HG02885 (cell line): ENCODE results near the gene USP40.

ENCODE experiments used
- ATAC-seq: cut with Tn5 transposase; IDR thresholded peaks from one replicate; pipeline ENCODE4 v1.9.1; 2021; ENCODE audit warnings: mild to moderate bottlenecking; ENCODE audit not compliant: unreplicated experiment, poor library complexity

USP40 gene

GRCh38 chr2:233479616-233480489, 86.7 kb downstream of the USP40 start:
- no peak for ATAC-seq

DNA sequence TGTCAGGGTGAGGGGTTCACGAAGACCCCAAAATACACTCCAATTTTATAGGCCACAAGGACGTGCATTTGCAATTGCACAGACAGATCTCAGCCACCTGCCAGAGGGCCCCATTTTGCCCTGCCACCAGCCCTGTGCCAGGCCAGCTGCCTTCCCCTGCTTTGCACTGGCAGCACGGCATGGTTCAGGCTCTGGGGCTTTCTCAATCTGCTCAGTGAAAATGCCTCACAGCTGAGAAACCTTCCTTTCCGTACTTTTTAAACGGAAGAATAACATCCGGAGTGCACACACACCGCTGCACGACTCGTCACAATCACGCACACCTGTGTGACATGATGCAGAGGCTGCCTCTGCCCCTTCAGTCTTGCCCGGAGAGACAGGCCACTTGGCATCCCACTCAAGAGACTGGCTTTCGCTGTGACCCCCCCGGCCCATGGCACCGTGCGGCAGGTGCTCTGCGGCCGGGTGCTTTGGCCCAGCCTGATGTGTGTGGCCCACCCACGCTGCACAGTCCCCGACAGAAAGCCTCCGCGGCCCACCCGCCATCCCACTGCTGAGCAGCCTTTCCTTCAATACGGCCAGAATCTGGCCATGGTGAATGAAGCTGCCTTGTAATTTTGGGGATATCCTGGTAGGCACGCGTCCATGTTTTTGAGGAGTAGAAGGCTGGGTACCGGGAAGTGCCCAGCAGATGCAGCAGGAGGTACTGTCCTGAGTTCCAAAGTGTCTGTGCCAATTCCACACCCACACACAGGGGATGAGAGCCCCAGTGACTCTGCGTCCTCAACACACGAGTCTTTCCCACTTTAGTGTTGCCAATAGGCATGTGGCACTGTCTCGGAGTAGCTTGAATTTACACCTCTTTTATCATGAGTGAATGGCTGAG, 88.8 kb downstream of the USP40 start:
- no peak for ATAC-seq

DNA sequence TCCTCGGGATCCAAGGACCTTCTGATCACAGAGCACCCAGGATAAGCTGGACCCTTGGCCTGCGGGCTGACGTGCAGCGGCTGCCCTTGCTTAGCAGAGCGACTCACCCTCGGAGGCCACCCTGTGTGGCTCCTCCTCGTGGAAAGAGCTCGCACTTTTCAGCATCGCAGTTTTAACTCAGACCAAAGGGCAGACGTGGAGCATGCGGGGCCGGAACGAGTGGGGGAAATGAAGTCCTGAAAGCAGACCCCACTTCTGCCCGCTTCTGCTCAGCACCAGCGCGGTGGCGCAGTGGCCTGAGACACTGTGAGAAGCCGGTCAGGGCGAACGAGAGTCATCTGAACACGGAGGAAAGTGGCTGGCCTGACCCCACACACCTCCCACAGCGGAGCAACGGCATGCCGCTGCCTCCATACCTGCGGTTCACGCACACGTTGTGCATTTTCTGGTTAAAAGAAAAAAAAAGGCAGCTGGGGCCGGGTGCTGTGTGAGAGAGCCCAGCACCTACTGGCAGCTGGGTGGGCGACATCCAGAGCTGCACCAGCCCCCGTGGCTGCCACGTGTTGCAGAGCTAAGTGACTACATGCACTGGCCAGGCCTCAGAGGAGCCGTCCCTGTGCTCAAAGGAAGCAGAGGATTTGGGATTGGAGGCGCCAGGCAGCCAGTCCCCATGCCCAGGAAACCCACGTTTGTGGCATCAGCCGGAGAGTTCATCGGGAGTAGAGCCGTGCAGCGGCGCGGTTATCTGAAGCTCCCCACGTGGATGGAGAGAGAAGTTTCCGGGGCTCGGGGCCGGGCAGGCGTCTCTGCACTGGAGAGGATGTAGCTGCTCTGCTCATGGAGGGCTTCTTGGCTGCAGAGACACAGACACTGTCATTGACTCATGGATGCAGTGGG, 89.7 kb downstream of the USP40 start:
- no peak for ATAC-seq

- no peak for ATAC-seq
These were observed 90.5 kb downstream of the USP40 start for GRCh38 chr2:233476063-233476410.

DNA sequence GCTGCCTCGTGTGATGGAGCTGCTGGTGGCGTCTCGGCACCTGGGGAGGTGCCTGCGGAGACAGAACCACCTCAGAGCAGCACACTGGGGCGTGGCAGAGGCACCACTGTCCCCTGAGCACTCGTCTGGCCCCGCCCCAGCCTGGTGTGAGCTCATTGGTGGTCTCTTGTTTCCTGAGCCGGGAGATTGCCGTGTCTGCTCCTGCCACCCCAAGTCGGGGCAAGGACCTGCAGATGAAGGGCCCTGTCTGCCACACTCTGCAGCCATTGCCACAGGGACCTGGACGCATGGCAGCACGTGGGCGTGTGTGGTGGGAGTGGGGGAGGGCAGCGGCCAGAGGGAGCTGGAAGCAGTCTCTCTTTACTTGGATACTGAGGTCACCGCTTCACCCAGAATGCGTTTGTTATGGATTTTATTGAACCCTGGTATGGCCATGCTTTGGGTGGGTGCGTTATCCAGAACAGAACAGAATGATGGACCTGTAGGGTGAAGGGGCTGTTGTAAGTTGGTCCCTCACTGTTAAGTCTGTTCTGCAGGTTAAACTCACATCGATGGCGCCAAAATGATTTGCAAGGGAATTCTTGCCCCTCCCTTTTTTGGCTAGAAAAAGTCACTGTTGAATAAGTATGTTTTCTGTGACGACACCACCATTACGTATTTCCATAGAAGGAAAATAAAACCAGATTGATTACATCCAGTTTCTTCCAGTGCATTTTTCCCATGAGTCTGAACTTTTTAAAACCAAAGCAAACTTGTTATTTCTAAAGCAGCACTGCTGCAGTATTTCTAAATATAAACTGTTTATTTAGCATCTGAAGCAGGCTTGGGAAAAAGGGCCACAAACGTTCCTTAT, 92.0 kb downstream of the USP40 start:
- ATAC-seq: no peak

- no peak for ATAC-seq
These were observed 92.7 kb downstream of the USP40 start for GRCh38 chr2:233473878-233474277.

- no peak for ATAC-seq
These were observed 93.2 kb downstream of the USP40 start for GRCh38 chr2:233473386-233473791.

GRCh38 chr2:233471291-233472035, 95.1 kb downstream of the USP40 start:
- ATAC-seq: no peak

GRCh38 chr2:233470839-233471238, 95.7 kb downstream of the USP40 start:
- no peak for ATAC-seq

- no peak for ATAC-seq
These were observed 96.4 kb downstream of the USP40 start for GRCh38 chr2:233470011-233470687.

GRCh38 chr2:233469261-233470010, 97.1 kb downstream of the USP40 start:
- ATAC-seq: no peak

DNA sequence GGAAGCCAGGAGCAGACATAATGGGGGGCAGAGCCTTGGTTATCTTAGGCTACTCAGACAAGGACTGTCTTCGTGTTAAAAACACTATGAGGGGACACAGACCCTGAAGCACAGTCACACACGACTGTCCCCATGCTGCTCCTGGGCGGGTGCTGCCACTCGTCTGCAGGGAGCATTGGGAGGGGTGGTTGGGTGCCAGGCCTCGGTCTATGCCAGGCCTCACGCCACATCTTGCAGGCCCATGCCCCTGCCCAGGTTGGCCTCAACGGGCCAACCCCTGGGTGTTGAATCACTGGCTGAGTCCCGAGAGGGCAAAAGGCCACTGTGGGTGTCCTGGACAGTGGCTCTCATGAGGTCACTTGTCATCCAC, 97.9 kb downstream of the USP40 start:
- ATAC-seq: no peak

- no peak for ATAC-seq
These were observed 98.4 kb downstream of the USP40 start for GRCh38 chr2:233468047-233468740.

- ATAC-seq: no peak
These were observed 99.5 kb downstream of the USP40 start for GRCh38 chr2:233466991-233467603.

DNA sequence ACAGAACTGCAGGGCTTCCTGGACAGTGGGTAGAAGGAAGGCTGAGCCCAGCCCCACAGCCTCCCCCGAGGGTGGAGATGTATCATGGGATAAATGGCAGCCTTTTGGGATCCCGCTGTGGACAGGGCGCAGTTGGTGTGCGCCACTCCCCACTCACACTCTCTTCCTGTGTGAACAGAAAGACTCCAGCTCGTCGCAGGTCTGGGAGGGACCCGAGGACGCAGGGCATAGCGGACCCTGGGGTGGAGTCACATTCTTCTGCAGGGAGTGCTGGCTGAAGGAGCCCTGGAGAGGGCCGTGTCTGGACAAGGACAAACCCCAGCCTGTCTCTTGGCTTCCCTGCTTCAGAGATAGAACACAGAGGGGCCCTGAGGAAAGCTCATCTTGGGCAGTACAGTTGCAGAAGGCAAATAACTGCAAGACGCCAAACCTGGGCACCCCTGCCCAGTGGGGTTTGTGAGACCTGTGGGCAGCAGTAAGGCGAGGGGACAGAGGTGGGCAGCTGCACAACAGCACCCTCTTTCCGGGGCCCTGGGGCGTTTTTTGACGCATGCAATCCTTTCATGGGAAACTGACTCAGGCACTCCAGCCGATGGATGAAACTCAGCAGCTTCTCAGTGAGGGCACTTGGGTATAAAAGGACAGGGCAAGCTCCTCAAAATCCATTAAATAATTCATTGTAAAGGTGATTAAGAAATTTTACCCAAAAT, 101.9 kb downstream of the USP40 start:
- no peak for ATAC-seq

DNA sequence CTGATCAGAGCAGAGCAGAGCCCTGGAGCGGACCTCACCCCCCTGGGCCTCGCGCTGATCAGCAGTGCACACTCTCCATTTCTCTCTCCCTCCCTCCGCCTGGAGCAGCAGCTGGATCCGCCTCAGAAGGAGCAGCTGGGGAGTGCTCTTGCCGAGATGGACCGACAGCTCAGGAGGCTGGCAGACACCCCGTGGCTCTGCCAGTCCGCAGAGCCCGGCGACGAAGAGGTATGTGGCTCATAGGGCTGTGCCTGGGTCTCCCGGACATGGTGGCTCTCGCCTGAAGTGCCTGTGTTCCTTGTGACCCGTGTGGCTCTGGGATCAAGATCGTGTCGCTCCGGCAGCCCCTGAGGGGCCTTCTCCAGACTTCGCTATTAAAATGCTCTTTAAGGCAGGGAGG, 102.5 kb downstream of the USP40 start:
- no peak for ATAC-seq
